Neural progenitor cell (in vitro differentiated cells): ENCODE results near the gene GATAD2A.

ENCODE experiments used
- EZH2 ChIP-seq: fragments of 200-600 bp; sonication (generic); IDR thresholded peaks from 2 replicates; pipeline ENCODE4 v1.6.1; 2017; ENCODE audit warnings: antibody characterized with exemption, mild to moderate bottlenecking, moderate library complexity
- TF ChIP-seq, protein P1 (sequence below): fragments of 200-600 bp; sonication (generic); IDR thresholded peaks from 2 replicates; pipeline ENCODE4 v1.5.1; 2017; ENCODE audit warnings: antibody characterized with exemption, mild to moderate bottlenecking

DNA sequence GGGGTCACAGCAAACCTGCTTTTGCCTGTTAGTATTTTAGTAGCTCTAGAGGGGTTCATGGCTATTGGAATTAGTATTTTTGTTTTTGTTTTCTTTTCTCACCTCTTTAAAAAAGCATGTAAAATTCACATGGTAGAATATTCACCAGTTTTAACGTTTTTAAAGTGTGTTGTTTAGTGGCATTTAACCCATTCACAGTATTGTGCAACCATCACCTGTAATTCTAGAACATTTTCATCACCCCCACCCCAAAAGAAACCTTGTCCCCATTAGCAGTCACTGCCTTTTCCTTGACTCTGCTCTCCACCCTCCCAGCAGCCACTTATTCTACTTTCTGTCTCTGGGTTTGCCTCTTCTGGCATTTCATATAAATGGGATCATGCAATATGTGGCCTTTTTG, 39.8 kb downstream of the GATAD2A start:
- TF ChIP-seq, protein P1, sequence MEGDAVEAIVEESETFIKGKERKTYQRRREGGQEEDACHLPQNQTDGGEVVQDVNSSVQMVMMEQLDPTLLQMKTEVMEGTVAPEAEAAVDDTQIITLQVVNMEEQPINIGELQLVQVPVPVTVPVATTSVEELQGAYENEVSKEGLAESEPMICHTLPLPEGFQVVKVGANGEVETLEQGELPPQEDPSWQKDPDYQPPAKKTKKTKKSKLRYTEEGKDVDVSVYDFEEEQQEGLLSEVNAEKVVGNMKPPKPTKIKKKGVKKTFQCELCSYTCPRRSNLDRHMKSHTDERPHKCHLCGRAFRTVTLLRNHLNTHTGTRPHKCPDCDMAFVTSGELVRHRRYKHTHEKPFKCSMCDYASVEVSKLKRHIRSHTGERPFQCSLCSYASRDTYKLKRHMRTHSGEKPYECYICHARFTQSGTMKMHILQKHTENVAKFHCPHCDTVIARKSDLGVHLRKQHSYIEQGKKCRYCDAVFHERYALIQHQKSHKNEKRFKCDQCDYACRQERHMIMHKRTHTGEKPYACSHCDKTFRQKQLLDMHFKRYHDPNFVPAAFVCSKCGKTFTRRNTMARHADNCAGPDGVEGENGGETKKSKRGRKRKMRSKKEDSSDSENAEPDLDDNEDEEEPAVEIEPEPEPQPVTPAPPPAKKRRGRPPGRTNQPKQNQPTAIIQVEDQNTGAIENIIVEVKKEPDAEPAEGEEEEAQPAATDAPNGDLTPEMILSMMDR = no peak
- no peak for TF ChIP-seq EZH2
